GOT3 (cell line): Measurements from ENCODE around the gene POU5F1.

Source experiments
- DNase-seq: peaks from one replicate; lab custom pipeline; 2025; ENCODE audit warnings: mixed read lengths; lab: John Stamatoyannopoulos, UW

Gene POU5F1

DNA sequence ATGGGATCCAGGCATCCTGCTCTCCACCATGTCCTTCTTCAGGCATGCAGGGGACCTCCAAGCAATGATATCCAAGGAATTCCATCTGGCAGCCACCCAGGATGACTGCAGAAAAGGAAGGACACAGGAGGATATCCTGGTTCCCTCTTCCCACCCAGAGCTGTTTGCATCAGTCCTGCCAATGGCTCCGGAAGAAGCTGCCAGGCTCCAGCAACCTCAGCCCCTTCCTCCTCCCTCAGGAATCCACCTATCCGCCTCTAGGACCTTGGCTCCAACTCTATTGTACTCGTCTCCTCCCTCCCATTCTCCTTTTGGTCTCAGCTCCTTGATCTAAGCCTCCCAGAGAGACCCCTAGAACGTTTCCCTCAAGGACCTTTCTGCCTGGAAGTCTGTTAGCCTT, 30.9 kb downstream of the POU5F1 start:
- no peak for DNase-seq

DNA sequence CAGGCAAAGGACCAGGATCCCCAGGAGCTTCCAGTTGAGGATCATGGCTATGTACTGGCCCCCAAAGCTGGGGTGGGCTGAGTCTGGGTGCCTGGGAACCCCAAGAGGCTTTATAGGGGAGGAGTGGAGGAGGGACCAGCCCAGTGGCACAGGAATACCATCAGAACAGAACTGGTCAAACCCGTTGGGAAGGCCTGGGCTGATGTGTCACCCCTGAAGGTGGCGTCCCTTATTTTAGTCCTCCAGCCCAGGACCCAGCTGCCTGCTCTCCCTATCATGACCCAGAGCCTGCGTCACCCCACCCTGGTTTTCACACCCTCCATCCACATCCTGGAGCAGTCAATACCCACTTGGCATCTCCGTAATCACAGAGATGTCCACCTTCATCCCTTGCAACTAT, 31.5 kb downstream of the POU5F1 start, which contains the start of gene PSORS1C2:
Gene PSORS1C2, minus strand, starts transcription at position 85 of the 400 bp plus-strand sequence. Its CDS starts 40 bp downstream, at position 45.
- no peak for DNase-seq

DNA sequence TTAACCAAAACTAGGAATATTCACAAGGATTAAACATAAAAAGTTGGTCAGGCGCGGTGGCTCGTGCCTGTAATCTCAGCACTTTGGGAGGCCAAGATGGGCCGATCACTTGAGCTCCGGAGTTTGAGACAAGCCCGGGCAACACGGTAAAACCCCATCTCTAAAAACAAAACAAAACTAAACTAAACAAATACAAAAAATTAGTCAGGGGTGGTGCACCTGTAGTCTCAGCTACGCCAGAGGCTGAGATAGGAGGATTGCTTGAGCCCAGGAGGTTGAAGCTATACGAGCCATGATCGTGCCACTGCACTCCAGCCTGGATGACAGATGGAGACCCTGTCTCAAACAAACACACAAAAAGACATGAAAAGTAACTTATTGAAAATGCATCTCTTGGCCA, 34.8 kb downstream of the POU5F1 start:
- DNase-seq: no peak

DNA sequence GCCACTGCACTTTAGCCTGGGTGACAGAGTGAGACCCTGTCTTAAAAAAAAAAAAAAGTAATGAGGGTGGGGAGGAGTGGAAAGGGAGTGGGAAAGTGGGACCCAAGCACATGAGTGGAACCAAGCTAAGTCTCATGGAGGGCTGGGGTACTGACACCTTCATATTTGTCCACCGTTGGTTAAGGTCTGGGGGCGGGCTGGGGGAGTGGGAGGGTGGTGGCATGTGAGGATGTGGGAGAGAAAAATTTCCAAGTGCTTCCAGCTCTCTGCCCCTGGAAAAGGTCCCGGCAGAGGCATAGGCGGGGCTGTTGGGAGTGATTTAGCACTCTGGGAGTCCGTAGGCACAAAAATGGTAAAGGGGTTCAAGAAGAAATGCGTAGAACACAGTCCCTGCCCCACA, 37.7 kb downstream of the POU5F1 start:
- no peak for DNase-seq

DNA sequence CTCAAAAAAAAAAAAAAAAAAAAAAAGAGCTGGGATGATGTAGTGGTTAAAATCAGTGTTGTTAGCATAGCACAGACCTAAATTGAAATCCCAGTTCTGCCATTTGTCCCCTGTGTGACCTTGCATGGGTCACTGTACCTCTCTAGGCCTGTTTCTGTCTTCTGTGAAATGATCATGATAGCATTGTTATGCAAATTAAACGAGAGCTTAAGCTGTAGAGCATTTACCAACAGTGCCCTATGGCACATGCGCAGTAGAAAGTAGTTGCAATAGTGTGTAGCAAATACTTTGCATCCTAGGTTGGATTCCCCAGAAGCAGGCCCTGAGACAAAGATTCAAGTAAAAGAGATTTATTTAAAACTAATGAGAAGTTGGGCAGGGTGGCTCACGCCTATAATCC, 38.9 kb downstream of the POU5F1 start:
- DNase-seq: no peak

DNA sequence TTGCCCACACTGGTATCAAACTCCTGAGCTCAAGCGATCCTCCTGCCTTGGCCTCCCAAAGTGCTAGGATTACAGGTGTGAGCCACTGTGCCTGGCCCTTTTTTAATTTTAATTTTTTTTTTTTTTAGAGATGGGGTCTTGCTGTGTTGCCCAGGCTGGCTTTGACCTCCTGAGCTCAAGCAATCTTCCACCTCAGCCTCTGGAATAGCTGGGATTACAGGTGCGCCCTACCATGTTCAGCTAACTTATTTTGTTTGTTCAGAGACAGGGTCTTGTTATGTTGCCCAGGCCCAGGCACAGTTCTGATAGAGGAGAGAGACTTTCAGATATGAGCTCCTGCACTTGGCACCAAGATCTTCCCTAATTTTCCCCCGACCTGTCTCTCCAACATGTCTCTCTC, 39.7 kb downstream of the POU5F1 start:
- DNase-seq: no peak

DNA sequence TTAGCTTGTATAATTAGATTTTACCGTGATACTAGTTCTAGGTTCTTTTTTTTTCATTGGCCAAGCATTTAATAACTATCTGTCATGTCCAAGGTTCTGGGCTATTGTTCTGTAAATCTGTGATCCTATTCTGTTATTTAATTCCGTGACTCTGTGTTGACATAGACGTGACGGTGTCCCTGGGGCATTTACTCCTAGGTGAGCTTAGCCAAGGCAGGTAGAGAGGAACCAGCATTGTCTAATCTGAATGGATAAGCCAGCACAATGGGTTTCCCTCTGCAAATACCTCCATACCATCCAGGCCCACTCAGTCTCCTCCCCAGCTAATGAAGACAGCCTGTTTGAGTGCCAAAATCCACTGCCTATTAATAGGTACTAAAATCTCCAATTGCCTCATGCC, 41.4 kb downstream of the POU5F1 start:
- DNase-seq: no peak

DNA sequence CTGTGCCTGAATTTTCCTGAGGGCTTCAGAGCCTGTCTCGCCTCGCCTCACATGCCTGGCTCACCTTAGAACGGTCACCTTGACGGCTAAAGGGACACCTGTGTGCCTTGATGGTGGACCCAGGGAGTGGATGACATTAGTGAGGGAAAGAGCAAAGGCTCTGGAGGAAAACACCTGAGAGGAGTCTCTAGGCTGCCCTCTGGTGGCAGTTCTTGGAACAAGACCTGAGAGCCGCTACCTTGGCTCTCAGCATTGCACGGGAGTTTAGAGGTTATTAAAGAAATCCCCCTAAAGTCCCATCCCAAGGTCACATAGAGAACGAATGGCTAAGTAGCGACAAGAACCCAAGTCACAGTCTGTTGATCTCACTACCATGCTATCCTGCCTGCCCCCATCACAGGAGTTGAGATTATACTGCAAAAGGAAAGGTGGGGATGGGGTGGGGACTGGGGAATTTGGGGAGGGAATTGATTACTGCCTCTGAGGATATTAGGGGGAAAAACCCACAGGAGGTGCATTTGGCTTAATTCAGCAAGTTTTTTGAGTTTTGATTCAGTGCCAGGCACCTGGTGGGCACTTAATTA, 42.3 kb downstream of the POU5F1 start:
- DNase-seq: peak; percentile 17

DNA sequence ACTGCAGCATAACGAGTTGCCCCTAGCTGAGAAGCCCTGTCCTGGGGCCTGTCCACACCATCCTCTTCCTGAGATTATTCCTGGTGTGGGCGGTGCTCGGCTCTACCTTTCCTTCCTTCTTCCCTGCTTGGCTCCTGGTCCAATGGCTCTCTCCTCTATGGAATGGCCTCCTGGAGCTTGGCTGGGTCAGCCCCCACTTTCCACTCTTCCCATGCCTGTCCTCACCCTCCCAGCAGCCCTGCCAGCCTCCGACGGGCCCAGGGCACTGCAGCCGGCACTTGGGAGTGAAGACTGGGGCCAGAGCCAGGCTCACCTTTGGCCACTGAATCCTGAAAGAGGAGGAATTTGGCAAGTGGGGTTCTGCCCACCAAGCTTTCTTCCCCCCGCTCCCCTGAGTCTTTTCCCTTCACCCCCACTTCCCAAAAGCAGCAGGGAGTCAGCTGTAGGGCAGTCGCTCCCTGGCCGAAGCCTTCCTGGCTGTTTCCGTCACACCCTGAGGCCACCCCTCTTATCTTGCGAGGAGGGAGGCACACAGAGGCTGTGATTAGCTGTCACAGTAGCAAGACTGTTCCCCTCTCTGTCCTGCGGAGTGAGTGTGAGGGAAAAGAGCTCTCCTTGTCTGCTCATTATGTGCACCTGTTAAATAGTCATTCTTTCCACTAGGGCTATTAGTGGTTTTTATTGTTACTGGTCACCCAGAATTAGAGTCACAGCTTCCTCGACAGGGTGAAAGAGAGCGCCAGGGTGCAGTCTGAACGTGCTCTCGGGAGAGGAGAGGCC, 43.9 kb downstream of the POU5F1 start:
- no peak for DNase-seq

DNA sequence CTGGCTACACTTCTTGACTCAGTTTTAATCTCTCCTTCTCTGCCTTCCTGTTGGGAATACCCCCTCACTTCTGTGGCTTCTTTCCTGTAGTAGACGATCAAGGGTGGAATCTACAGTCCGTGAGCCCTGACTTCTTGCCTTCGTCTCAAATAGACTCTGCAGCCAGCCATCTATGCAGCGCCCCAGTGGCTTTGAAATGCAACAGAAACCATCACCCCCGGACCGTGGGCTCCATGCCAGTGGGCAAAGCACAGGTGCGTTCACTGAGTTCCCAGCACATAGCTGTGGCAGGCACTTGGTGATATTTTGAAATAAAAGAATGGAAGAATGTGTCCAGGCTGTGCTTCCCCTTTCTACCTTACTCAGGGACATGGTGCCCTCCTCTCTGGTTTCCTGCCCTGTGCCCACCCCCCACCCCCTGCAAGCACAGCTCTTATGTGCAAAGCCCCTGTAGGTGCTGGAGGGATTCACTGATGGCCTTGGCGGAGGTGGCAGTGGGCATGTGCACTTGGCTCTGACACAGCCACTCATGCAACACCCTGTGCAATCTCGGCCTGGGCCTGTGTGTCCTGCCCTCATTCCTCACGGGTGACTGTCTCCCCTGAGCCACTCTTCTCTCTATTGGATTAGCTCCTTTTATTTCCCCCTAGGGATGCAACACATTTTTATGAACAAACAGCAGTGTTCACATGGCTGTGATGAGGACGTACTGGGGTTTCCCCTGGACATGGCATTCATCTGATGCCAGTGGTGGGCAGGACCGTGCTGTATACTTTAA, 44.7 kb downstream of the POU5F1 start:
- no peak for DNase-seq

DNA sequence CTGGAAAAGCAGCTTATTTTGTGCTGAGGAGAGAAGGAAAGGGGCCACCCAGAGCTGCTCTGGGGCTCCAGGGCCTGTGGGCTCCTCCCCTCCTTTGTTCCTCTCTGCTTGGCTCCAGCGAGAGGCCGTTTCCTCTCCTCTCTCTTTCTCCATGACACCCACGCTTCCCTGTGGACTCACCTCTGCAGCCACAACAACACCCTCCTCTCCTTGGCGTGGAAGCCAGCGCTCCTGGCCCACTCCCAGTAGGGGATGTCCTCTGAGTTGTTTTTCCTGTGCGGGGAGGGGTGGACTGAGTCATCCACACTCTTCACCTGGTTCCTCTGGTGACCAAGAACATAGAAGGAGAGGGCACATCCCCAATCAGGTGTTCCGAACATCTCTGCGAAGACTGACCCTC, 45.3 kb downstream of the POU5F1 start:
- DNase-seq: no peak

DNA sequence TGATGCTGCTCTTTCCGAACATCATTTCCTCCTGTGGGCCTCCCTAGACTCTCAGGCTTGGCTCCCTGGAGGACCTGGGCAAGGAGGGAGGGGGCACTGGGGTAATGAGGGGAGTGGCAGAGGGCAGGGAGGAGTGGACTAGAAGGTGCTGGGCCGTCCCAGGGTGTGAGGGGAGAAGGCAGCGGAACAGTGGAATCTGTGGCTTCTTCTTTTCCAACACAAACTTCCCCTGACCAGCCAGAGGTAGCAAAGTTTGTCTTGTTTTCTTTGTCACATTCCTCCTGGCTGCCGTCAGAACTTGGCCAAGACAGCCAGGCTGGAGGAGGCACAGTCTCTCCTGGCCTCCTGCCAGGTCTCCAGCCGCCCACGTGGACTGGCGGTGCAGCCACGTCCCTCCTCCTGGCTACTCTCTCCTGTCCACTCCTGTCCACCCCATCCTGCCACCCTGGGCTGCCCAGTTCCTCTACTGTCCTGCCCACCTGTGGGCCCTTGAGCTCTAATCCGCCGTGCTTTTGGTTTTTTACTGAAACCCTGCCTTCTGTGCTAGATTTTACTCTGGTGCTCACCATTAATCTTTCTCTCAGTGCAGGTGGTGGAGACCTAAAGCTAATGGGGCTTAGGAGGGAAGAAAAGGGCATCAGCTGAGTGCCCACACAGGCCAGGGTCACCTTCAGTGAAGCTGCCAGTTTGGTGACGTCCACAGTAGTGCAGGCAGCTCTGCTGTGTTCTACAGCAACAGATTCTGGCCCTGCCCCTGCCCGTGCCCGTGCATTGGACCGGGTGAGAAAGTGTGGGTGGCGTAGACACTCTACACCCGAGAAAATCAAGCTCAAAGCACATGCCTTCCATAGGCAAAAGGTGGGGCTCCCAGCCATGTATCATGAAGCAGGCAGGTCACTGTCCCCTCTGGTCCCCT, 47.4 kb downstream of the POU5F1 start:
- no peak for DNase-seq

DNA sequence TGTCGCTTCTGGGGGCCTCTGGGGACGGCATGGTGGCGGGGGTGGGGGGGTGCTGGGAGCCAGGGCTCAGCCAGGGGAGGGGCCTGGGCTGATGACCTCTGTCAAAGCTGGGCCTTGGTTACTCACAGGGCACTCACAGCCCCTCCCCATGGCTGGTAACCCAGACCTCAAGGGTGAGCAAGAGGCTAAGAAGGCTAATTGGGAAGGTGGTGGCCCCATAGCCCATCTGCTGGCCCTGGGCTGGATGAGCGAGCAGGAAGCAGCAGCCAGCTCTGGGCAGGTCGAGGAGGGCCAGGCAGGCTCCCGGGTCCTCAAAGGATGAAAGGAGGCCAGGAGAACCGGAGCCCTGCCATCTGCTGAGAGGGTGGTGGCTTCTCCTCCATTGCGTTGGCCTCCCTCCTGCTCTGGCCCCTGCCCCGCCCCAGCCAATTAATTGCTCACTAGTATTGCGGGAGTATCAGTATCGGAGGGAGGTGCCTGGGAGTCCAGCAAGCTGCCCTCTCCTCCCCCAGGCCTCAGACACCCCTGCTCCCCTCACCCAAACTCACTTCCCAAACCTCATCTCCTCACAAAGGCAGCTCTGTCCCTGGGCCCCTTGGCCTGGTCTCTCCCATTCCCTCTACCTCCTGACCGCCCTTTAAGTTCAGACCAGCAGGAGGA, 49.2 kb downstream of the POU5F1 start:
- no peak for DNase-seq

DNA sequence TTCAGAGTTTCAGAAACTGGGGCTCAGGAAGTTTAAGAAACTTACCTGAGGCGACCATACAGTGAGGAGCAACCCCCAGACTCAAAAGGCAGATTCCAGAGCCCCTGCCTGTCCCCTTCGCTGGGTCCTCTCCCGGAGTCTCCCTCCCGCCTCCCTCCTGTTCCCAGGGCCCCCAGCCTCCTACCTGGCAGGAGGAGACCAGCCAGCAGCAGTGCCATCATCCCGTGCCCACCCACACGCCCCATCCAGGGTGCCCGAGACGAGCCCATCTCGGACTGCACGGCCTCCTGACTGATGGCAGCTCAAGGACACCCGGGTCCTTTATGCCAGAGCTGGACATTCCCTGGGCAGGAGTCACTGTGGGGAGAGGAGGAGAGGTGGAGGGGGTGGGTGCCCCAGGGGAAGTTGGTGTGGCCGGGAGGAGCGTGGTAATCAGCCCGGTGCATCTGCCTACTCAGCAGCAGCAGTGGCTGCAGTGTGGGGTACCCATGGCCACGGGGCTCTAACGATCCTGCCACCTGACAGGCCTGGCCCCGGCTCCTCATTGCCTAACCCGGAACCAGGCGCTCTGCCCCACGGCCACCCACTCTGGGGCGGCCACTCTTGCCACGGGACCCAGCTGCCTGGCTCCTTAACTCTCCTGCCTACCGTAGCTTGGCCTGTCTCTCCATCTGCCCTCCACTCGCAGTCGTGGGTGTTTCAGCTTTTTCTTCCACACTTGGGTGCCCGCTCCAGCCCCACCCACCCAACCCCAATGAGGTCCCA, 50.1 kb downstream of the POU5F1 start, which contains the start of gene CDSN:
Gene CDSN, minus strand, starts transcription at position 296 of the 765 bp plus-strand sequence. Its CDS starts 27 bp downstream, at position 269.
- DNase-seq: no peak

DNA sequence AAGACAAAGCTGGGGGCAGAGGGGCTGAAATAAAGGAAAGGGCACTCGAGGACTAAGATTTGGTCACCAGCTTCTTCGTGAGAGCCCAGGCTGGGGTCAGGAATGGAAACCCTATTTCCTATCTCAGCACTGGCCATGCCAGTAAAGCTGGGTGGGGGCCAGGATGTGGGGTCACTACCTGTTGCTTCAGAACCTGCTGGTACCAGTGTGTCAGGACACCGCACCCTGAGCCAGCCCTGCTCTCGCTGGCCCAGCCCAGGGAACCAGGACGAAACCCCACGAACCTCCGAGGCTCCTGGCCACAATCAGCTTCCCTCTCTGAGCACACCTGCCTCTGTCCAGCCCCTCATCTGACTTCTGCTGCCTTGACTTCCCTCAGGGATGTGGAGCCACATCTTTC, 52.3 kb downstream of the POU5F1 start:
- no peak for DNase-seq

DNA sequence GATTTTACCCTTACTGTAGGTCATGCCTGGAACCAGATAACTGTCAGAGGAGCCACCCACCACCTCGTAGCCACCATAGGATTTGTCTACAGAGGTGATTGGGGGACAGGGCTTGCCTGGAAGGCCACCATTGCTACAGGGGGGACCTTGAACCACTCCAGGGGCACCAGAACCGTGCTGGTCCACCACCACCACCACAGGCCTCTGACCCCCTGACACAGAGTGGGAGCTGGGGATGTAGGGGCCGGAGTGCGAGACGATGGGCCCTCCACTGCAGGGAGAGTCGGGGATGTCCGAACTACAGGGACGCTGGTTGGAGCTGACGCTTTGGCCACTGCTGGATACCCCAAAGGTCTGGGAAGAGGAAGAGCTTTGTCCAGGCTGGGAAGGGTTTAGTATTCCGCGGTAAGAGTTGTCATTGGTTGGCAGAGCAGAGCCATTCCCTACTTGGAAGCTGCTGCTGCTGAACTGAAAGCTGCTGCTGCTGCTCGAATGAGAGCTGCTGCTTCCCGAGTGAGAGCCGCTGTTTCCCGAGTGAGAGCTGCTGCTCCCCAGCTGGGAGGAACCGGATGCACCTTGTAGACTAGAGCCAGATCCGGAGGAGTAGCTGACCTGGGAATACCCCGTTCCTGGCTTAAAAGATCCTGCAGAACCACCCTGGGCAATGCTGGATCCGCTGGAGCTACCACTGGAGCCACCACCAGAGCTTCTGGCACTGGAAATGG, 53.7 kb downstream of the POU5F1 start:
- no peak for DNase-seq

DNA sequence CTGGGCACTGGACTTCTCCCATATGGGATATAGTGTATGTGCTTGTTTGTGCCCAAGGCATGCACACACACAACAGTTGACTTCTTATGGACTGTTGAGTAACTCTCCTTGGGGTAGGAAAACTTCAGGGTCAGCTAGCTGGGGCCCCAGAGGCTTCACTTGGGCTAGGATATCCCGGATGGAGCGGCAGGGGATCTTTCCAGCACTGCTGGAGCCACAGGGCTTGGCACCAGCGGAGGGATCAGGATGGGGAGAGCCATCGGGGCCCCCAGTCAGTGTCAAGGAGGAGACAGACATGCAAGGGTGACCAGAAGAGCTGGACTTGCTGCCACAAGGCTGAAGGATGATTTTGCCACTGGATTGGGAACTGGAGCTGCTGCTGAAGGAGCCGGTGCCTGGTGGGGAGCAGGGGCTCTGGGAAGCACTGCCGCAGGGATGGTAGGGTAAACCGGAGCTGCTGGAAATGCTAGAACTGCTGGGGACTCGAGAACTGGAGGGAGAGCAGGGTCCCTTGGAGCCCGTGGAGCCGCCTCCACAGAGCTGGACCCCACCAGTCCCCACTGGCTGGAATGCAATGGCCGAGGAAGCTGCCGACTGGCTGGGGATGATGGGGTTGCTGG, 54.4 kb downstream of the POU5F1 start:
- DNase-seq: no peak

DNA sequence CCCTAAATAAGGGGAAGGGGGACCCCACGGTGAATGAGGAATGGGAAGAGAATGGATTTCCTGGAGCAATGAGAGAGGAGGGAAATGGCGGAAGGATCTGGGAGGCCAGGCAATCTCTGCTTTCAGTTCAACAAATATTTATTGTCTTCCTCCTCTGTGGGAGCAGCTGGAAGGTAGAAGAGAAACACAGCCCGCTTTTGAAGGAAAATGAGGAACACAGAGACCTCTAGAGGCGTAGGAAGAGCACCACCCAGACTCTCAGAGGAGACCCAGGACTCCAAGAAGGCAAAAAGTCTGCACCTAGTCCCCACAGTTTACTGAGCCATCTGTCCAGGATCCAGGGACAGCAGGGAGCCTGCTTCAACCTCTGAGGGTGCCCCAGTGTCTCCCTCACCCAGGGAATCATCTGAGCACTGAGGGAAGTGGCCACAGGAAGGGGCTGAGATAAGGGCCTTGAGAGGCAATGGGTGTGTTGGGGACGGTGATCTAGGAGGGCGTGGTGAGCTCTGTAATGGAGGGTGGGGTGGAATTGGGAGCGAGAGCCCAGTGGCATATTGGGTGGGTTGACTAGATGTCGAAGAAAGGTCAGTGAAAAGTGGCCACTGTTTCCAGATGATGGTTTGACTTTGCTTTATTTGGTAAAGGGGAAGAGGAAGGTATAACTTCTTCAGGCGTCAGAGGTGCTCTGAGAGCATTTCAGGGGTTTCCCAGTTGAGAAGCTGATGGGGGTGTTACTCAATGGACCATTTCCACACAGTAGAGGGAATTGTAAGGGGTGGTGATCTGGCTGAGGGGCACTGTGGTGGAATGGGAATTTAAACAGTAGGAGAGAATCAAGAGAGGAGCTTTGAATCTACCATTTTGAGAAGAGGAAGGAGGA, 55.3 kb downstream of the POU5F1 start:
- no peak for DNase-seq
